ENCODE results near the gene ST3GAL3. TPM values are rescaled to one million over a fixed set of nuclear protein-coding genes. Genes with fewer than 3 reads are reported as not detected.
A peak's percentile ranks its signal among the peaks of the same experiment; 100 is the strongest.
"Not testable (repeated sequence)": the region's sequence is repeated elsewhere in the genome, so short reads cannot be mapped to it uniquely, and the experiment has no call there.

The ST3GAL3 gene
- total and polyA plus RNA-seq, 4 donors, result 20.2 to 32.0 (median 27.0) TPM

DNA sequence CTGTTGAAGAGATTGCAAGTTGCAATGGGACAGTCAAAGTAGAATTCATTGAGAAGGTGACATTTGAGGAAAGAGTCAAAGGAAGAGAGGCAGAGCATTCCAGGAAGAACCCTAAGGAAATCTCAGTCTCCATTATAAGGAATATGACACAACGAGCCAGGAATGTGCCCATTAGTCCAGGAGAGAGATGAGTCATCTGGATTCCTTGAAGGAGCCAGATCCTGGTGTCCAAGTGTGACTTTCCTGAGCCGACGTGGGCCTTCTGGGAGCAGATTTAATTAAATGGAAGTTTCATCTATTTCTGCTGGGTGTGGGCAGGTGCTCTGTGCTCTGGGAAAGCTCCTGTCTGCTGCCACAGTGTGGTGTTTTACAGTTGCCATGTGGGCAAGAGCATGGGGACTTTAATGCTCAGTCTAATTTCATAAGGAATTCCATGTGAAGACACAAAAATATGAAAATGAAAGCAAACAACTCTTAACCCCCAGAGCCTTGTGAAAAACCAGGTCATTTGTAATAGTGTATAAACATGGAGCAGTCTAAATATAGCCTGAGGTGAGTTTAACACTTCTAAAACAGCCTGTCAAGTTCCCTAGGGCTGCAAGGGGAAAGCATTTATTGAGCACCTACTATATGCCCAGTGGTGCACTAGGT is 114.8 kb downstream of the ST3GAL3 start:
- Histone ChIP-seq H3K36me3 (ENCODE audit: control insufficient read depth in 1 of 2, insufficient read depth in 2 of 2, low read length in 1 of 2) (peaks cover 0 to 2% of the 10 kb centered on the region in 2 donors), H3K4me1 (ENCODE audit: control insufficient read depth in 1 of 2, insufficient read depth in 2 of 2, low read length in 2 of 2) (peaks cover 2 to 15% of the 10 kb centered on the region in 2 donors), H3K27ac (ENCODE audit: low read depth in 1 of 2, low read length in 2 of 2) (peak overlapping the region in 1 of 2 donors; percentile 86), H3K27me3 (ENCODE audit: control insufficient read depth in 1 of 2, insufficient read depth in 2 of 2, low read length in 1 of 2) (no peaks in the 10 kb centered on the region), H3K4me3 (ENCODE audit: low read length in 2 of 2) (no peak overlapping the region), H3K9me3 (ENCODE audit: control insufficient read depth, low read length) (peaks cover 2% of the 10 kb centered on the region)
- peak; percentile 74 for ATAC-seq (ENCODE audit: low FRiP score)
- peak in 1 of 2 donors; percentile 53 for DNase-seq
- intact Hi-C loops (cut with DNase I), result no loop called here
- 0 to 3% methylated on average over 3 of the region's 3 CpGs for WGBS, 2 donors

DNA sequence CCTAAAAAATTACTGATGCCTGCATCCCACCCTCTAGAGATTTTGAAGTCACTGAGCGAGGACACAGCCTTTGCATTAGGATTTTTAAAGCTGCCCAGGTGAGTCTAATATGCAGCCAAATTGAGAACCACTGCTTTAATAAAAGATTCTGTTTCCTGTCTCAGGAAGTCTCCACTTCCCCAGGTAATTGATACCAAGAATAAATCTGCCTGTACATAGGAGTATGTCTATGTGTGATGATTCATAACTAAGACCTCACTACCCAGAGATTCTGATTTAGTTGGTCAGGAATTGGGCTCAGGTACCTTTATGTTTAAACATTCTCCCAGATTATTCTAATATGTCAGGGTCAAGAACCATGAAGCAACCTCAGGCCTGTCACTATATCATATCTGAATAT is 117.5 kb downstream of the ST3GAL3 start:
- no peak overlapping the region for H3K27ac ChIP-seq (ENCODE audit: low read depth in 1 of 2, low read length in 2 of 2)
- H3K4me1 ChIP-seq (ENCODE audit: control insufficient read depth in 1 of 2, insufficient read depth in 2 of 2, low read length in 2 of 2), result peaks cover 2 to 15% of the 10 kb centered on the region in 2 donors
- no peaks in the 10 kb centered on the region for H3K27me3 ChIP-seq (ENCODE audit: control insufficient read depth in 1 of 2, insufficient read depth in 2 of 2, low read length in 1 of 2)
- no peak for ATAC-seq (ENCODE audit: low FRiP score)
- DNase-seq, result no peak
- H3K9me3 ChIP-seq (ENCODE audit: control insufficient read depth, low read length), result no peaks in the 10 kb centered on the region
- intact Hi-C loops (cut with DNase I), result no loop called here
- H3K36me3 ChIP-seq (ENCODE audit: control insufficient read depth in 1 of 2, insufficient read depth in 2 of 2, low read length in 1 of 2), result no peaks in the 10 kb centered on the region
- 98 to 100% methylated on average over 1 of the region's 1 CpG for WGBS, 2 donors
- H3K4me3 ChIP-seq (ENCODE audit: low read length in 2 of 2), result no peak overlapping the region

DNA sequence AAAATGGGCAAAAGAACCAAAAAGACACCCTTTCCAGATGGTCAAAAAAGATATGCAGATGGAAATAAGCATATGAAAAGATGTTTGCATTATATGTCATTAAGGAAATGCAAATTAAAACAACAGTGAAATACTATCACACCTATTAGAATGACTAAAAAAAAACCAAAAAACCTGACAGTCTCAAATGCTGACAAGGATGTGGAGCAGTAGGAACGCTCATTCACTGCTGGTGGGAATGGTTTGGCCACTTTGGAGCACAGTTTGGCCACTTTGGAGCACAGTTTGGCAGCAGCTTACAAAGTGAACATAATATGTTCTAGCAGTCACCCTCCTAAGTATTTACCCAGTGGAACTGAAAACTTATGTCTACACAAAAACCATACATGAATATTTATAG is 121.2 kb downstream of the ST3GAL3 start:
- H3K27ac ChIP-seq (ENCODE audit: low read depth in 1 of 2, low read length in 2 of 2), result no peak overlapping the region

DNA sequence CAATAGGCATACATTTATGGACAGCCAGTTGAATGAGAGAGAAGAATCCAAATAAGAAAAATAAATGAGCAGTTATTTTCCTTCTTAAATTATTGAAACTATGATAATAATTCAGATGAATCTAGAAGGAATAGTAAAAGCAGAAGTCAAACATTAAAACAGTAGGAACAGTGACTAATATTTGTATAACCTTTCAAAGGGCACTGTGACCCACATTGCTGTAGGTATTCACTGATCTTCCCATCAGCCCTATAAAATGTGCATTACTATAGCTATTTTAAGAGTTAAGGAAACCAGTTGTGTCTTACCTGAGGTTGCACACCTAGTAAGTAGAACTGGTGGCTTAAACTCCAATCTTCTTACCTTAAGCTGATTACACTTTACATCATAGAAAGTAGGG is 123.5 kb downstream of the ST3GAL3 start:
- Histone ChIP-seq H3K36me3 (ENCODE audit: control insufficient read depth in 1 of 2, insufficient read depth in 2 of 2, low read length in 1 of 2) (peaks cover 0 to 4% of the 10 kb centered on the region in 2 donors), H3K4me3 (ENCODE audit: low read length in 2 of 2) (no peak overlapping the region), H3K4me1 (ENCODE audit: control insufficient read depth in 1 of 2, insufficient read depth in 2 of 2, low read length in 2 of 2) (no peaks in the 10 kb centered on the region), H3K27ac (ENCODE audit: low read depth in 1 of 2, low read length in 2 of 2) (no peak overlapping the region), H3K27me3 (ENCODE audit: control insufficient read depth in 1 of 2, insufficient read depth in 2 of 2, low read length in 1 of 2) (no peaks in the 10 kb centered on the region), H3K9me3 (ENCODE audit: control insufficient read depth, low read length) (no peaks in the 10 kb centered on the region)
- ATAC-seq (ENCODE audit: low FRiP score) (no peak), DNase-seq (no peak)
- intact Hi-C loops (cut with DNase I), result no loop called here

More for the DNA sequence above, 121.2 kb downstream of the ST3GAL3 start:
- Histone ChIP-seq H3K9me3 (ENCODE audit: control insufficient read depth, low read length) (no peaks in the 10 kb centered on the region), H3K27me3 (ENCODE audit: control insufficient read depth in 1 of 2, insufficient read depth in 2 of 2, low read length in 1 of 2) (no peaks in the 10 kb centered on the region), H3K36me3 (ENCODE audit: control insufficient read depth in 1 of 2, insufficient read depth in 2 of 2, low read length in 1 of 2) (peaks cover 0 to 4% of the 10 kb centered on the region in 2 donors), H3K4me1 (ENCODE audit: control insufficient read depth in 1 of 2, insufficient read depth in 2 of 2, low read length in 2 of 2) (peaks cover 0 to 5% of the 10 kb centered on the region in 2 donors), H3K4me3 (ENCODE audit: low read length in 2 of 2) (no peak overlapping the region)
- DNase-seq, result no peak
- no peak for ATAC-seq (ENCODE audit: low FRiP score)
- WGBS, 2 donors, result 99 to 100% methylated on average over 1 of the region's 1 CpG
- intact Hi-C loops (cut with DNase I), result no loop called here

DNA sequence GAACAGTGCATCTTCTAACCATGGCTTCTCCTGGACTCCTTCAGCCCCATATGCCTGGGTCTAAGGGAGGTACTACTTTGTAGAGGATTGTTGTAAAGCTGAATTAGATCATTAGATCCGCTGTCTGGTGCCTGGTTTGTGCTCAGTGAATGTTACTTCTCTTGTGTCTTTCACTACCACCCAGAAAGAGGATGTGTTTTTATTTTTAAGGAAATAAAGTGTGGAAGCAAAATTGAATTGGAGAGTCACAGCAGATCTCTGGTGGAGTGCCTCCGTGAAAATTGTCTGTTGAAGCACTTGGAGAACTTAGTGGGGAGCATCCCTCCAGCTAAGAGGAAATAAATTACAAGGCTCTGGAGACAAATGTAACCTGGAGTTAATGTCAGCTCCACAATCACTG is 124.5 kb downstream of the ST3GAL3 start:
- no peak overlapping the region for H3K4me3 ChIP-seq (ENCODE audit: low read length in 2 of 2)
- H3K9me3 ChIP-seq (ENCODE audit: control insufficient read depth, low read length), result no peaks in the 10 kb centered on the region
- DNase-seq (no peak), ATAC-seq (ENCODE audit: low FRiP score) (no peak)
- intact Hi-C loops (cut with DNase I), result no loop called here
- peaks cover 0 to 4% of the 10 kb centered on the region in 2 donors for H3K36me3 ChIP-seq (ENCODE audit: control insufficient read depth in 1 of 2, insufficient read depth in 2 of 2, low read length in 1 of 2)
- H3K27ac ChIP-seq (ENCODE audit: low read depth in 1 of 2, low read length in 2 of 2), result no peak overlapping the region
- H3K4me1 ChIP-seq (ENCODE audit: control insufficient read depth in 1 of 2, insufficient read depth in 2 of 2, low read length in 2 of 2), result no peaks in the 10 kb centered on the region
- 92 to 94% methylated on average over 2 of the region's 2 CpGs for WGBS, 2 donors
- H3K27me3 ChIP-seq (ENCODE audit: control insufficient read depth in 1 of 2, insufficient read depth in 2 of 2, low read length in 1 of 2), result no peaks in the 10 kb centered on the region

DNA sequence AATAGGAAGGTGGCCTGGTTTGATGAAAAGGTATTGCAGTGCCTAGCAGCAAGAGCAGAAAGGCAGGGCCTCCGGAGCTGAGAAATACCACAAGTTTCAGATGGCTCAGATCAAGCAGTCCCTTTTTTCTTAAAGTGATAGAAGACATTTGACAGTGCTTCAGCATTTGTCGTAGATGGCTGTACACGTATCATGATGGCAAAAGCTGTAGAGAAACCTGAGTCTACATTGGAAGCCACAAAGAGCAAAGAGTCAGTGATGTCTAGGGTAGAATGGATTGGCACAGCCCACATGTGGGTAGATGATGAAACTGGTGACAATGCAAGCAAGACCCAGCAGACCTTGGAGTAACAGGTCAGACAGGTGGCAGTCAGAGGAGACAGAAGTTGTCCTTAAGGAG is 124.9 kb downstream of the ST3GAL3 start:
- ATAC-seq (ENCODE audit: low FRiP score) (no peak), DNase-seq (no peak)
- H3K4me3 ChIP-seq (ENCODE audit: low read length in 2 of 2), result no peak overlapping the region
- 82 to 84% methylated on average over 3 of the region's 3 CpGs for WGBS, 2 donors
- no peaks in the 10 kb centered on the region for H3K4me1 ChIP-seq (ENCODE audit: control insufficient read depth in 1 of 2, insufficient read depth in 2 of 2, low read length in 2 of 2)
- H3K27ac ChIP-seq (ENCODE audit: low read depth in 1 of 2, low read length in 2 of 2), result no peak overlapping the region
- intact Hi-C loops (cut with DNase I), result no loop called here
- peaks cover 0 to 4% of the 10 kb centered on the region in 2 donors for H3K36me3 ChIP-seq (ENCODE audit: control insufficient read depth in 1 of 2, insufficient read depth in 2 of 2, low read length in 1 of 2)
- no peaks in the 10 kb centered on the region for H3K27me3 ChIP-seq (ENCODE audit: control insufficient read depth in 1 of 2, insufficient read depth in 2 of 2, low read length in 1 of 2)
- no peaks in the 10 kb centered on the region for H3K9me3 ChIP-seq (ENCODE audit: control insufficient read depth, low read length)

DNA sequence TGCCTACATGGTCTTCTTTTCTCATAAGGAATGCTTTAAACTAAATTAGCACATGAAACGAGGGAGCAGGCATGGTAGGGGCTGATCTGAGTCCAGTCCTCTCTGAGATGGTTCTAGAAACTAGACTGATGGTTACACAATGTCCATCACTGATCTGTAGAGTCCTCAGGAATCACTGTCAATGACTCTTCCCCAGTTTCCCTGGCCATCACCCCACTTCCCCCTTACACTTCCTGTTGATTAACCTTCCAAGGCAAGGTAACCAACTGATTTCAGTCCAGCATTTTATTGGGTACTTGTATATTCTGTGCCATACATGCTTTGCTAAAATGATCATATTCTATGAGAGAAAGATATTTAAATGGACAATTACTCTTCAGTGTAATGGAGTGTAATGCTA is 125.7 kb downstream of the ST3GAL3 start:
- no peak overlapping the region for H3K4me3 ChIP-seq (ENCODE audit: low read length in 2 of 2)
- no peaks in the 10 kb centered on the region for H3K27me3 ChIP-seq (ENCODE audit: control insufficient read depth in 1 of 2, insufficient read depth in 2 of 2, low read length in 1 of 2)
- WGBS, 2 donors, result 93 to 100% methylated on average over 1 of the region's 1 CpG
- H3K4me1 ChIP-seq (ENCODE audit: control insufficient read depth in 1 of 2, insufficient read depth in 2 of 2, low read length in 2 of 2), result no peaks in the 10 kb centered on the region
- intact Hi-C loops (cut with DNase I), result no loop called here
- H3K9me3 ChIP-seq (ENCODE audit: control insufficient read depth, low read length), result no peaks in the 10 kb centered on the region
- no peak for ATAC-seq (ENCODE audit: low FRiP score)
- H3K27ac ChIP-seq (ENCODE audit: low read depth in 1 of 2, low read length in 2 of 2), result no peak overlapping the region
- no peak for DNase-seq
- H3K36me3 ChIP-seq (ENCODE audit: control insufficient read depth in 1 of 2, insufficient read depth in 2 of 2, low read length in 1 of 2), result peaks cover 0 to 4% of the 10 kb centered on the region in 2 donors

DNA sequence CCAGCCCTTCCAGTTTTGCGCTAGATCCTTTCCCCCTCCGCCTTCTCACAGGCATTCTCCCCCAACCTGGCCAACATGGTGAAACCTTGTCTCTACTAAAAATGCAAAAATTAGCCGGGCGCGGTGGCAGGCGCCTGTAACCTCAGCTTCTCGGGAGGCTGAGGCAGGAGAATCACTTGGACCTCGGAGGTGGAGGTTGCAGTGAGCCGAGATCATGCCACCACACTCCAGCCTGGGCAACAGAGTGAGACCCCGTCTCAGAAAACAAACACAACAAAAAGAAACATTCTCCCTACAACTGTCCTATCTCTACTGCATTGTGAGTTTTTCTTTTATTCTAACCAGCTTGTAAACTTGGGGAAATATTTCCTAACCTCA is 126.6 kb downstream of the ST3GAL3 start:
- H3K27me3 ChIP-seq (ENCODE audit: control insufficient read depth in 1 of 2, insufficient read depth in 2 of 2, low read length in 1 of 2); DNase-seq; H3K4me1 ChIP-seq (ENCODE audit: control insufficient read depth in 1 of 2, insufficient read depth in 2 of 2, low read length in 2 of 2); H3K4me3 ChIP-seq (ENCODE audit: low read length in 2 of 2); H3K9me3 ChIP-seq (ENCODE audit: control insufficient read depth, low read length); H3K27ac ChIP-seq (ENCODE audit: low read depth in 1 of 2, low read length in 2 of 2); intact Hi-C loops (cut with DNase I); ATAC-seq (ENCODE audit: low FRiP score); H3K36me3 ChIP-seq (ENCODE audit: control insufficient read depth in 1 of 2, insufficient read depth in 2 of 2, low read length in 1 of 2): not testable (repeated sequence)
- 85 to 96% methylated on average over 10 of the region's 10 CpGs for WGBS, 2 donors

DNA sequence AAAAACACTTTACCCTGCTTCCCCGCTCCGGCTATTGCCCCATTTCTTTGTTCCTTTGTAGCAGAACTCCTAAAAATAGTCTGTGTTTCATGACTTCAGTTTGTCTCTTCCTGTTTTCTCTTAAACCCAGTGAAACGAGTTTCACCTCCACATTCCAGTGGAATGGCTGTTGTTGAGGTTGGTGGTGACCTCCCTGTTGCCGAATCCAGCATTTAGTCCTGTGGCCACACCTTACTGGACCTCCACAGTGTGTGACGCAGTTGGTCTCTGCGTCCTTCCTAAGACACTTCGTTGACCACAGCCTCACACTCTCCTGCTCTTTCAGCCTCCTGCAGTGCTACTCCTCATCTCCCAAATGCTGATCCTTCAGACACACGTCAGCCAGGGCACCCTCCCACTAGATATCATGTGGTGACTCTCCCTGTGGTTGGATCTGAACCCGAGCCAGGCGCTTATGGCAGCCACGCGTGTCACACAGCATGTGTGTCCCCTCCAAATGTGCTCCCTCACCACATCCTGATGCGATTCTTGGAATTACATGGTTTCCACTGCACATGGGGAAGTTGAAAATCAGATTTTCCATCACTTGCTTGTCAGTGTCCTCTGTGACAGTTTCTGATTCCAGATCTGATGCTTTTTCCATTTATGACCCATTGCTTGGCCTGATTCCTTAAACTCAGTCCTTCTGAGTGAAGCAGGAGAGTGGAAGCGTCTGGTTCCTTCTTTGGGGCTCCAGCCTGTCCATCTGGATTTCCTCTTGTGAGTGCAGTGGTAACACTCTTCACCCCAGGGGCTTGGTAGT is 127.1 kb downstream of the ST3GAL3 start:
- WGBS, 2 donors, result 85 to 86% methylated on average over 14 of the region's 14 CpGs
- no peak overlapping the region for H3K4me3 ChIP-seq (ENCODE audit: low read length in 2 of 2)
- H3K9me3 ChIP-seq (ENCODE audit: control insufficient read depth, low read length), result no peaks in the 10 kb centered on the region
- DNase-seq, result peak in 1 of 2 donors; percentile 69
- intact Hi-C loops (cut with DNase I), result no loop called here
- no peaks in the 10 kb centered on the region for H3K4me1 ChIP-seq (ENCODE audit: control insufficient read depth in 1 of 2, insufficient read depth in 2 of 2, low read length in 2 of 2)
- ATAC-seq (ENCODE audit: low FRiP score), result peak; percentile 37
- no peak overlapping the region for H3K27ac ChIP-seq (ENCODE audit: low read depth in 1 of 2, low read length in 2 of 2)
- H3K27me3 ChIP-seq (ENCODE audit: control insufficient read depth in 1 of 2, insufficient read depth in 2 of 2, low read length in 1 of 2), result no peaks in the 10 kb centered on the region
- H3K36me3 ChIP-seq (ENCODE audit: control insufficient read depth in 1 of 2, insufficient read depth in 2 of 2, low read length in 1 of 2), result peaks cover 0 to 4% of the 10 kb centered on the region in 2 donors
